Activated CD4-positive, alpha-beta T cell treated with anti-CD3 and anti-CD28 coated beads, Interleukin-2, Interleukin-4, amounts not matched to agents 100 ng/mL and 50 ng/mL, durations not matched to agents 16 hours and 8 hours (primary cell): ENCODE data around the gene GALNT15.

Source experiments
- DNase-seq: peaks from one replicate; pipeline ENCODE4 v3.0.0-alpha.2; 2020; ENCODE audit warnings: low spot score

Gene GALNT15

DNA sequence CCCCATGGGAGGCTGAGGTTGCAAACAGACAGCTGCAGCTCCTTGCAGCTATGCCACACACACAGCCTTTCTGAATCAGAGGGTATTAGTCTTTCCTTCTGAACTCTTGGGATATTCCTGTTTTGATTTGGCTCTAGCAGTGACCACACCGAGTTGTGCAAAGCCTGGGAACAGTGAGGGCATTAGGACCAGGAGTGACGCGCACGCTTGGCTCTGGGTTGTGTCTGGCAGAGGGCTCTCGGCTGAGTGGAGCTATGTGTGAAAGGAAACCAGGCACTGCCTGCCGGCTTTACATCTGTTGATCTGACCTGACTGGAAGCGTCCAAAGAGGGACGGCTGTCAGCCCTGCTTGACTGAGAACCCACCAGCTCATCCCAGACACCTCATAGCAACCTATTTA is at the start of gene GALNT15:
Gene GALNT15, plus strand, starts transcription at position 292 of the 400 bp plus-strand sequence. CDS start 472 bp downstream, outside the sequence.
- DNase-seq, result no peak

DNA sequence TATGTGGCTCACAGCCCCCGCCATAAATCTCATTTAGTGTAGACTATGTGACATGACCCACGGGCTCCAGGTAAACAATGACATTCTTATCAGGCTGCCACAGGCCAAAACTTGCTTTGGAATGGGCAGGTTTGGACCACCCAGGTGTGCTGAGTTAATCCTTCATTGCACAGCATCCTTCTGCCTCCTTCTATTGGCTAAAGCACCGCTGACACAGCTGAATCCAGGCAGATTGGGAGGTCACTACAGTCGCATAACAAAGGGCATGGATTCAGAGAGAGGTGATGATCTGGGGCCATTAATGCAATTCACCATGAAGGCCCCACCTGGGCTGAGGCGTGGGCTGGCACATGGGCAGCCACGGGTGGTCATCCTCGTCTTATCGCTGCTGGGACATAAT is 47.8 kb upstream of the GALNT15 start:
- DNase-seq, result no peak

DNA sequence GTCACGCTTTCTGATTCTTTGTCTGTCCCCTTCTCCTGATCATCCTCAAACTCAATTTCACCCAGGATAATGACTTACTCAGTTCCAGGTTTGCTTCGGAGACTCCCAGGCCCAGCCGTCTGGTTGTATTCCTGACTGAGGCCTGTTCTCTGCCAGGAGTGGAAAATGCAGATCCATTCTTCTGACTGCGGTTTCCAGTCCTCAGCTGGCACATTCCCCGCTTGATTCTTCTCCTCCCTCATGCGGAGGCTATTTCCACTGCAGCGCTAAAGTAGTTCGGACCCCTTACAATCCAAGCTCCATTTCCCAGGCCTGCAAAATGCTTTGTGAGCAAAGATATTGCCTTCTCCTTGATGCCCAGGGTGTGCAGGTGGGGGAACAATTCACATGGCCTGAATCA is 47.2 kb upstream of the GALNT15 start:
- no peak for DNase-seq

GRCh38 chr3:16130066-16130465 is 44.4 kb upstream of the GALNT15 start:
- no peak for DNase-seq

GRCh38 chr3:16132190-16132589 is 42.3 kb upstream of the GALNT15 start:
- DNase-seq, result no peak

- DNase-seq, result no peak
Measured at GRCh38 chr3:16132928-16133327, 41.6 kb upstream of the GALNT15 start.

DNA sequence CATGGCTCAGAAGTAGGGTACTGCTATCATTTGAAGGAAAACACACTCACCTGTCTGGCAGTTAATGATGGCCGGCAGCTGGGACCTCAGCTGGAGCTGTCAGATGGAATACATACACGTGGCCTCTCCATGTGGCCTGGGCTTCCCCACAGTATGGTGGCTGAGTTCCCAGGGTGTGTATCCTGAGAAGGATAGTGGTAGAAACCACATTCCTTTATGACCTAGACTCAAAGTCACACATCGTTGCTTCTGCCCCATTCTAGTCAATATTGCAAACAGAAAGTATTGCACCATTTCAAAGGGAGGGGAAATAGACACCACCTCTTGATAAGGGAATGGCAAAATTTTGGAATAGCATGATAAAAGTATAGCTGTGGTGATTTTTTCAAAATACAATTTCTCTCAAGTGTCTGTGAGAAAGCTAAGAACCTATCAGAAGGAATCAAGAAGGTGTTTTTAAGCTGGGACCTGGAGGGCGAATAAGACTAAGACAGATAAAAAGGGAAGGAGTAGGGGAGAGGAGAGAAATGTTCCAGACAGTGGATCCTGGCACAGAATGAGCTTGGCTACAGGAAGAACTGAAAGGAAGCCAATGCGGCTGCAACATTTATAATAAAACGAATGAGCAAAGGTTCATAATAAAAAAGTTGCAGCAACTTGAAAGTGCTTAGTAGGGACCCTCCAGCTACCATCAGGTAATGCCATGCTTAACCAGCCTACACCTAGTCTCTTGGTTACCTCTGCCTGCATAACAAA is 40.1 kb upstream of the GALNT15 start:
- no peak for DNase-seq

GRCh38 chr3:16136055-16136454 is 38.4 kb upstream of the GALNT15 start:
- DNase-seq, result no peak

GRCh38 chr3:16137044-16137443 is 37.4 kb upstream of the GALNT15 start:
- DNase-seq, result no peak

DNA sequence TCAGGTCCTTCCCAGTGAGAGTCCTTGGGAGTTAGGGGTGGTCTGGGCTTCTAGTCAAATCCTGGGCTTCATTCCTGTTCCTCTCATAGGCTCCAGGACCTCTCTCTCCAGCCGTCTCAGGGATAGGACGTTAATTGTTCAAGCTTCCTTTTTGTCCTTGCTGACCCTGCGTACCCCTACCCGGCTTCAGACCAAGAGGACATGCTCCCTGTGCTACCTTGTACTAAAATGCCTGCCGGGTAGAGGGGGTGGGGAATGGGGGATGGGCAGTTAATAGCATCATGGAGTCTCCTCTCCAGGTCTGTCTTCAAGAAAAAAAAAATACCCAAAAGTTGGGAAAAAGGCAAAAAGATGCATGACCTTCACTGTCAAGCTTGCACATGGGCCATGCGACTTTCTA is 36.5 kb upstream of the GALNT15 start:
- DNase-seq, result no peak

- DNase-seq, result no peak
Measured at GRCh38 chr3:16140116-16140893, 34.2 kb upstream of the GALNT15 start.

DNA sequence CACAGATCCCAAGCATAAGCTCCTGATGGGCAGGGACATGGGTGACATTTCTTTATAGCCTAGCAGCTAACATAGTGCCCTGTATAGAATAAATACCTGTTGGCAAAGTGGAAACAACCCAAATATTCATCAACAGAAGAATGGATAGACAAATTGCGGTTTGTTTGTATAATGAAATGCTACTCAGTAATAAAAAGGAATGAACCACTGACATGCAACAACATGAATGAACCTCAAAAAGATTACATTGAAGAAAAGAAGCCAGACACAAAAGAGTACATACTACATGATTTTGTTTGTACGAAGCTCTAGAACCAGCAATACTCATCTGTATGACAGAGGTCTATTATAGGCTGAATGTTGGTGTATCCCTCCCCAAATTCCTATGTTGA is 33.6 kb upstream of the GALNT15 start:
- DNase-seq, result no peak

DNA sequence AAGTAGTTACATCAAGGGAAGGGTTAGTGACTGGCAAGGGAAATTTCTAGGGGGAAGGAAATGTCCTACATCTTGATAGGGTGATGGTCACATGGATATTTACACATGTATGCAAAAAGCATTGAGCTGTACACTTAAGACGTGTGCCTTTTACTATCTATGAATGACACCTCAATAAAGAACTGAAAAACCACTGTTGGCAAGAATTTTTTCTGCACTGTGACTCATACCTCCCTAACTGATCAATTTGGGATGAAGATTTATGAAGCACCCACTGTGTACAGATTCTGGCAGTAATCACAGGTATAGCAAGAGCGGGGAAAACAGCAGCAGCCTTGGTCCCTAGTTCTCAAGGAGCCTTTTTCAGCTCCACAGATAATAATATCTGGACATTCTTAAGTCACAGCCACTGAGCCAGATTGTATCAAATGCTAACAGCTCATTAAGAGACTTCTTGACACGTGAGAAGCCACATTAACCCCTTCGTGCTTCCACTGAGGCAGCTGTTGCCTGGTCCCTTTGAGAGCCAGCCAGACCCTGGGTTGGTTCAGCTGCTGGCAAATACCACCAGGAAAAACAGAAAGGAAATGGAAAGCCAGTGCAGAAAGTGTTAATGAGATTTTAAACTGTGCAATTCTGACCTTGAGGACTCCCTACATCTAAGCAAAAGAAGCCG is 32.0 kb upstream of the GALNT15 start:
- no peak for DNase-seq

- no peak for DNase-seq
Measured at GRCh38 chr3:16143861-16144447, 30.5 kb upstream of the GALNT15 start.

DNA sequence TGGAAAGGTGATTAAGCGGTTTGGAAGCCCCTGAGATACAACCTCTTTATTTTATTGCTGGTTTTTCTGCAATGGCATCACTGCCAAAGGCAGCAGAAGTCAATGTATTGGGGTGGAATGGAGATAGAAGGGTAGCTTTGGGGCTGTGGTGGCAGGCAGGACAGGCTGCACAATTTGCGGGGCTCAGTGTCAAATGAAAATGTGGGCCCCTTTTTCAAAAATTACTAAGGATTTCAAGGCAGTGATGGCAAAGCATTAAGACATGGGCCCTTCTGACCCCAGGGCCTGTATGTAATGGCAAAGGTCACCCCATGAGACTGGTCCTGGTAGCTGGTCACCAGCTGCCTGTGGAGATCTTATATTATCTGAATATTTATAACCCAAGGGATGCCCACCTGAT is 29.3 kb upstream of the GALNT15 start:
- no peak for DNase-seq

DNA sequence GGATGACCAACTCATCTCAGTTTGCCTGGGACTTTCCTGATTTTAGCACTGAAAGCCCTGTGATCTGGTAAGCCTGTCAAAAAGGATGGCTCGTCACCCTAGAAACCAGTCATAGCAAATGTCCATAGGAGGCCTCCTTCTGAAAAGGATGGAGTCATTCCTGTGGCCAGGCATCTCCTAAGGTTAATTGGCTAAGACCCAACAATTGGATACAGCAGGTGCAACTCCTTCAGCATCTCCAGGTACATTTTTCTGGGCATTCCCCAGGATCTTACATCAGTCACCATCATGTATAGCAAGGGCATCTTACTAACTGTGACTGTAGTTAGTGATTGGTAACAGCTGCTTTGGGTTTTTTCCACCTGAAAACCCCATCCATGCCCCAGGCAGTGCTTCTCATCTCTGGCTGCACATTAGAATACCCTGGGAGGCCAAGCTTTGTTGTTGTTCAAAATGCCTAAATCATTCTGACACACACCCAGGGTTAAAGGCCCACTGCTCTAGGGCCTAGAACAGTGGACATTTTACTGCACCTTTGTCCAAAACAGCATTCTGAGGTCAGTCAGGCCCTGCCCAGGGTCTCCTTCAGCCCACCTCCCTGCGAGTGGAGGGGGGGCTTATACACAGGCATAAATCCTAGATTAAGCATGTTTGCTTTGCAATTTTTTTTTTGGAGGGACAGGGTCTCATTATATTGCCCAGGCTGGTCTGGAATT is 28.3 kb upstream of the GALNT15 start:
- DNase-seq, result no peak

GRCh38 chr3:16147220-16147994 is 27.1 kb upstream of the GALNT15 start:
- DNase-seq, result no peak

DNA sequence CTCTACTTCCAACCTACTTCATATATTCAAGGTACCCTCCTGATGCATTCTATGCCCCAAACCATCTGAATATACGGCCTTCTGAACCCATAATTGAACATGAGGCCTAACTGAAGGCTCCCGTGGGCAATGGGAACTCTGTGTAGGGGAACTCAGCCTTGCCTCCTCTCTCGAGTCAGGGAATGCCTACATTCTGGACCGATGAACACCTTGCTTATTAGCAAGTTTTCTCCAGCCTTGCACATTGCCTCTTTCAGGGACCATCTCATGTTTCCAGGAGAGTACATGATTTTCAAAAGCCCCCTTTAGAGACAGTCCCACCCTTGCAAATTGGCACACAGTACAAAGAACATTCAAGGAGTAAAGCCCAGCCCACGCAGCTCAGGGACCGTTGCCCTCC is 26.3 kb upstream of the GALNT15 start:
- no peak for DNase-seq

GRCh38 chr3:16148783-16149182 is 25.7 kb upstream of the GALNT15 start:
- DNase-seq, result no peak

DNA sequence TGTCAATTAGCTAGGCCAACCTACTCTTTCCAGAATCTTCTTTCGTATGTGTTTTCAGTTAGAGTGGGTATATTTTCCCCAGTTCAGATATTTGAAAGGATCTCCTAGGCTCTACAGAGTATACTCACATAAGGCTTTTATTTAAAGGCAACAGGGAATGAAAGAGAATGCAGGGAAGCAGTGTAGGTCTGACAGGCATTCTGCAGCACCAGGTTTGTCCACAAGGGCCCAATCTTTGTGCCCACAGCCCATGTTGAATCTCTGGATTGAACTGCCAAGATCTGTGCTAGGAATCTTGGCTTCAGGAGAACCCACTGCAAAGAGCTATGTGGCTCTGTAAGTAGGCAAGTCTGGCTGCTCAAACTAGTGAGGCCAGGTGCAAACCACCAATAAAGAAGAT is 24.2 kb upstream of the GALNT15 start:
- DNase-seq, result no peak

DNA sequence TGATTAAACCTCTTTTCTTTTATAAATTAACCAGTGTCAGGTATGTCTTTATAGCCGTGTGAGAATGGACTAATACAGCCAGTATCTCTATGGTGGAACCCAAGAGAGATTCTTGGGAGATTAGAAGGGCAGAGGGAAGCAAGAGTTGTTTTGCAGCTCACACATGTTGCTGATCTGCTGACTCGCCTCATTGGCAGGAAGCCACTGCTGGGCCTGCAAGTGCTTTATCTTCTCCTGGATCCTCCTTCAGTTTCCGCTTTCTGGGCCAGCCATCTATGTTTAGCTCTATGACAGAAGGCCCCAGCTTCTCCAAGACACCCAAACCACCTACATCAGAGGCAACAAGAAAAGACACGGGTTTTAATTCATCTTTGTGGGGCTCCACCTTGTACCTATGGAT is 23.4 kb upstream of the GALNT15 start:
- no peak for DNase-seq
